GM21526 (cell line): ENCODE measurements around the gene PPP1CC.
A peak's percentile ranks its signal among the peaks of the same experiment; 100 is the strongest.
"Not testable (repeated sequence)": the region's sequence is repeated elsewhere in the genome, so short reads cannot be mapped to it uniquely, and the experiment has no call there.

ENCODE experiments used
- ATAC-seq: cut with Tn5 transposase; IDR thresholded peaks from one replicate; pipeline ENCODE4 v1.9.1; 2021; ENCODE audit warnings: moderate library complexity; ENCODE audit not compliant: unreplicated experiment, low FRiP score

Gene PPP1CC

DNA sequence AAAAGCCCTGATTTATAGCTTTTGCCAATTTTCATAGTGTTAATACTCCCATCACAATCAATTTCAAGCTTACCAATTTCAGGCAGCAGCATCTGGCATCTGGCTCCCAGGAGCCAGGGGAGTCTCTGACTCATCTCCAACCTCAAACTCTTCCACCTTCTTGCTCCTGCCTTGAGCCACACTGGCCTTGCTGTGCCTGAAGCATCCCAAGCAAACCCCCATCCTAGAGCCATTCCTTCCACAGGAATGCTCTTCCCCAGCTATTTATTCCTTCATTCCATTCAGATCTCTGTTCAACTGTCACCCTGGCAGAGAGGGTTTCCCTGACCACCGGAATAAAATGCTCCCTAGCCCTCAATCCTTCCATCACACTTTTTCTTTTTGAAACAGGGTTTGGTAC is 13.9 kb upstream of the PPP1CC start:
- ATAC-seq, result no peak

DNA sequence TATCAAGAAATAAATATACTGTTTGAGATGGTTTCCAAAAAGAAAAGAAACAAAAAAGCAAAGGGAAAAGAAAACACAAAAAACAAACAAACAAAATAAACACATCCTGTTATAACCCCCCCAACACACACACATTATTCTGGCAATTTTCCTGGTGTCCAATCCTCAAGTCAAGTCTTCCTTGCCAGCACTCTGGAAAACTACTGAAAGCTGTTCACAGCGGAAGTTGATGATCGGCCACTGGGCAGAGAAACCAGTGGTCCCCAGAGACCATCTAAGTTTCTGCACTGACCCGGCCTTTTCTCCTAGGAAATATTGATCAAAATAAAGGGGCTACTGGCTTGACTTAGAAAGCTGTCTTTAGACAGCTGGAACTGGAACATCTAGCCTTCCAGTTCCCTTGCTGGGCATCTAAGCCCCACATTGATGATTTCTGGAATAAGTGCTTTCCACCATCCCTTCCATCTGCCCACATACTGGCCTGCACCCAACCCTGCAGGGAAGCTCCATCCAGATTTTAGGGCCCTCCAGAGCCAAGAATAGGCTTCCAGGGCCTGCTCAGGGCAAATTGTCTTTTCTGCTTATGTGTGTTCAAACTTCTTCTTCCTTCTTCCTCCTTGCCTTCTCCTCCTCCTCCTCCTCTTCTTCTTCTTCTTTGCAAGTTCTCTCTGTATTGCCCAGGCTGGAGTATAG is 11.6 kb upstream of the PPP1CC start:
- no peak for ATAC-seq

DNA sequence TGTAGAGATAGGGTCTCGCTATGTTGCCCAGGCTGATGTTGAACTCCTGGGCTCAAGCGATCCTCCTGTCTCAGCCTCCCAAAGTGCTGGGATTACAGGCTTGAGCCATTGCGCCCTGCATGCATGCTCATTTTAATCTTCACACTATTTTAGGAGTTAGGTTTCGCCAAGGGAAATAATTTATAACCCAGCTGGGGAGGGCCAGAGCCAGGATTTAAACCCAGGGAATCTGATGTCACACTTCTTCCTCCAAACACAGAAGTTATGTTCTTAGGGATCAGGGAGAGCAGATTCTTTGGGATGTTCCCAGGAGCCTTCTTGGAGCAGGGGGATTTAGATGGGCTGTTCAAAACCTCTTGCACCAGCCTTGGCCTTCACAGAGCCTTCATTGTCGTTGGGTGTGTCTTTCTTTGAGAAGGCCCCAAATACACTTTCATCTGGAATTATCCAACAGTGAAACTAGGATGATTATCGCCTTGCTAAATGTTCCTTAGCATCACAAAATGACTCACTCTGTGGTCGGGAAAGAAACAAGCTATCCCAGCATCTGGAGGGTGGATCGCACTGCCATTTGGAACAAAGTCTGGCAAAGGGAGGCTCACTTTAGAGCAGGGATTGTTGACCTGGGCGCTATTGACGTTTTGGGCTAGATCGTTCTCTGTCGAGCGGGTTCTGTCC is 8.2 kb upstream of the PPP1CC start:
- ATAC-seq, result no peak

DNA sequence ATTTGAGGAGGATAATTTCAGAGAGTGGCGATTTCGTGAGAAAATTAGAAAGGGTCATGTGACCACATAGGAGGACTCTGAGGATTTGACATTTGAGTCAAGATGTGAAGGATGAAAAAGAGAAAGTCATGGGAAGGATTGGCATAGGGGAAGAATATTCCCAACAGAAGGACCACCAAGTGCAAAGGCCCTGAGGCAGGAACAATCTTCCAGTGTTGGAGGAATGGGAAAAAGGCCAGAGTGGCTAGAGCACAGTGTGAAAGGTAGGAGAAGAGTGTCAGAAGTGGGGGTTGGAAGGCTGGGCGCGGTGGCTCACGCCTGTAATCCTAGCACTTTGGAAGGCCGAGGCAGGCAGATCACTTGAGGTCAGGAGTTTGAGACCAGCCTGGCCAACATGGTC is 3.9 kb upstream of the PPP1CC start:
- no peak for ATAC-seq

DNA sequence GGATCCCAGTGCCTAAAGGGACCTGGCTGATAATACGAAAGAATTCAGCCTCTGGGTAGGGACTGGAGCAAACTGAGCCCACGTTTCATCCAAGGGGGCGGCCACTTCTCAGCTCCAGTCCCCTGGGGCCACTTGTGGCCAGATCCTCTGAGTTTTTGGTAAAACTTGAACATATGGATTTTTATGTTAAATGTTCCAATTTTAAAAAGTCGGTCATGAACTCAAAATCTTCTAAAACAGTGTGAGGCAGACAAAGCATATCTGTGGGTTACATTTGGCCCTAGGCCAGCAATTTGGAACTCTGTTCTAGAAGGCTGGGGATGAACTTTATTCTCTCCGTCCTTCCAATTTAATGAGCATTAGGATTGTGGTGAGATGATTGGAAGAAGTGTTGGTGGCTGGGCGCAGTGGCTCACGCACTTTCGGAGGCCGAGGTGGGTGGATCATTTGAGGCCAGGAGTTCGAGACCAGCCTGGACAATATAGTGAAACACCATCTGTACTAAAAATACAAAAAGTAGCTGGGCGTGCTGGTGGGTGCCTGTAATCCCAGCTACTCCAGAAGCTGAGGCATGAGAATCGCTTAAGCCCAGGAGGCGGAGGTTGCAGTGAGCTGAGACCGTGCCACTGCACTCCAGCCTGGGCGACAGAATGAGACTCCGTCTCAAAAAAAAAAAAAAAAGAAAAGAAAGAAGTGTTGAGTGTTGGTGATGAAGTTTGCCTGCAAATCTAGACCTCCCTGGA is 3.0 kb upstream of the PPP1CC start:
- ATAC-seq, result no peak

DNA sequence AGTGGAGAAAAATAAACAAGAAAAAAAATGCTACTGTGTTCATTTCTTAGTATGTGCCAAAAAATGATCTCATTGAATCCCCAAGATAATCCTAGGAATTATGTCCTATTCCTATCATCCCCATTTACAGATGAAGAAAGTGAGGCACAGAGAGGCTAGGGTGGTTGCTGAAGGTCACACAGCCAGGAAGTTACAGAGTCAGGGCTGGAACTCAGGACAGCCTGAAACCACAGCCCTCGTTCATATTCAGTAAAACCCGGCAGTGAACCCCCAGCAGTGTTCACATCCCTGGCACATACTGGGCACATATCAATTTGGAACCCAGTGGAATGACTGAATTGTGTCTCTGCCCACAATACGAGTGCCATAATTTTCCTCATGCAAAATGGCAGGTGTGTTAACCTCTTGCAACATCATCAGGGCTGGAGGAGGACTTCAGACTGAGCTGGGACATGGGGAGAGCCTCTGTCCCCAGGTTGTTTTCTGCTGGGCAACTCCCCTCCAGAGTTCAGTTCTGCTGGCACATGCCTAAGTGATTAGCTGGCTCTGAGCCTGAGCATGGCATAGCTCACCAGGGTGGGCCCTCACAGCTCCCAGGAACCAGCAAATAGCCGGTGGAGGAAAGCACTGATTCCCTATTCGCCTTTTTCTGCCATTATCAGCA is 2.0 kb upstream of the PPP1CC start:
- no peak for ATAC-seq

DNA sequence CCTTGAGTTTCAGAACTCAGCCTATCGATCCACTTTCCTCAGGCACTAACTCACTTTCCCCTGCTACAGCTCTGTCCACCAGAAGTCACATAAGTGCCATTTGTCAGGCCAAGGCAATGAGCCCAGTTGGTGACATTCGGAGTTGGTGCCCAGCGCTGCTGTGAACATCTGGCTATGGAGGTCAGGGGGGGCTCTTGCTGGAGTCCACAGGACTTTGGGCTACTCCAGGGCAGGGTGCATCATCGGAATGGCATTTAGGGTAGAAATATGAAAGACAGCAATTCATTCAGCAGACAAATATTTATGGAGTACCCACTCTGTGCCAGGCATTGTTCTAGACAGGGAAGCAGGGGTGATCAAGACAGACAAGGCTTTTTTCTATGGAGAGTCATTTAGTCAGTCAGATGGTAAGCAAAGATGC is 1.5 kb upstream of the PPP1CC start:
- ATAC-seq, result no peak

DNA sequence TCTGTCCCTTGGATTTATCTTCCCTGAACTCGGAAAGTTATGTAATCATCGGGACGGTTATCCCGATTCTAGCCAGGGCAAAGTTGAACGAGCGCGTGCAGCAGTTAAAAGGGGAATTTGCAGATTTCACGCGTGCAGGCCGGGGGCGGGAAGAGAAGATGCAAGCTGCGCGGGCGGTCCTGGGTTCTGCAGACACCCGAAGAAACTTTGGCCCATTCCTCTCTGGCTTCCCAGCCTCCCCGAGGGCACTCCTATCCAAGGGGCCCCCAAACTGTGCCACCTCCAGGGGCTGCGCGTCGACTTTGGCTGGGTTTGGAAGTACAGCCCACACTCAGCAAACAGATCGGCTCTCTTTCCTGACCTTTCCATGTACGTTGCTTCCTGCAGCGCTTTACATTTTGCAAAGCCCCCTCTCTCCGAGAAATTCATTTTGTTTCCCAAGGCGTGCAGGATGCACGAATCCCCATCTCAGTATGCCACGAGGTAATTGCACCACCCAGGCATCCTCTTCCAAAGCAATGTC is 941 bp upstream of the PPP1CC start:
- ATAC-seq, result no peak

DNA sequence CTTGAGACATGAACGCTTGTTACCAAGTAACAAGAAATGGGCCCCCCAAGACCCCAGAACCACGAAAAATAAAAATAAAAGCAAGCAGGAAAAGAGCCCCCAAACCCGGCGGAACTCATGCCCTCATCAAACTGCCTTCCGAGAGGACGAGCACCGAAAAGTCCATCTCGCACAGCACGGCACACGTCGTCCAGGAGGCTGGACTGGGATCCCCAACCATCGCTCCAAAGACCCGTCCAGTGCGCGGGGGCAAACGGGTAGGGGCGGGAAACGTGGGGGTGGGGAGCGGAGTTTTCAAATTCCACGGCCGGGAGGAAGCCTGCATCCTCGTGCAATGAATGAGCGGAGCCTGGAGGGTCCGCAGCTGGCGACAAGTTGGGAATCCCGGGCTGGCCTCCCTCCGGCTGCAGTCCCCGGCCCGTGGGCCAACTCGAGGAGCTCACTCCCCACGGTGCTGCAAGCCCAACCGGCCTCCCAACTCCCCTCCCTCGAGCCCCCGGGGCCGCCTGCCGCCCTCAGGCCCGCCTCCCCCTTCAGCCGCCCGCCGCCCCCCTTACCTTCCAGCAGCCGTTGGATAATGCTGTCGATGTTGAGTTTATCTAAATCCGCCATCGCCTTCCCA is 484 bp downstream of the PPP1CC start:
- ATAC-seq, result peak; percentile 8

DNA sequence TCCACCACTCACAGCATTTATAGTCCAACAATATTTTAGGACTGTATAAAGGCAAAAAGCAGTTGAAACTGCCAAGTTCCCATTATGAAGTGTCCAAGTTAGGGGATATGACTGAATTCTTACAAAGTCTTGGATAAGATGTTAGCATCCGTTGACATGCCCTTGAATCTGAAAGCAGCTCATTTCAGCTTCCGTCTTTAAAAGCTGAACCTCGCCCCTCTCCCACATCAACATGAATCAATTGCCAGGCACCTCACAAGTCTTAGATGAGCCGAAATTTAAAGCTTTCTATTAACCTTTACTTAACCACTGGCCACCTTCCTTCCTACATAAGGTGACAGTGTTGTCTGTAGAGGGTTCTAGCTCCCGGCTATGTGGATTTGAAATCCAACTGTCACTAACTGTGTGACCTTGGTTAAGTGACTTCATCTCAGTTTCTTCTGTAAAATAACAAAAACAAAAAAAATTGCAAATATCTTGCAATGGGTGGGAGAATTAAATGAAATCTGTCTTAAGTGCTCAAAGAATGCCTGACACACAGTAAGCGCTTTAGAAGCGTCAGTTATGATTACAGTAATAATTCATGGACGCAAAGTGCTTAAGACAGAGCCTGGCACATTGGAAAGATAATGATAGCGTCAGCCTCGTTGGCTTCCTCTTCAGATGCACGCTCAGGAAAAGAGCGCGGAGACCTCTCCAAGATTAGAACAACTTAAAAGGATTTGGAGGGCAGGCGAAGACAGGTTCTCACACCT is 1.2 kb downstream of the PPP1CC start:
- ATAC-seq, result no peak

DNA sequence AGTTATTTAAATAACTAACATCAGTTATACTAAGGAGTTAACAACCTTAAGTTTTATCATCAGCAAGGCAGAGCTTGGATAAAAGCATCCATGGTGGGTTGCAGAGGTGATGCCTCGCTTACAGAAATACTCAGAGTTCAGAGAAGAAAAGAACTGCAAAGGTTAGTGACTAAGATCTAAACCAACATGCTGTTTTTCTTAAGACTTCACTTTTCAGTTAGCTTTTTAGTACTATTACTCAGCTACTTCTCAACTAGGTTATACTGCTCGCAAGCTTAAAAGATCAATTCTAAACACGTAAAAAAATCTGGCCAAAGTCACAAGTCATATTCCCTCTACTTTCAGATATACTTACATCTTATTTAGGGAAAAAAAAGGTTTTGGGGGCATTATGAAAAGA is 2.8 kb downstream of the PPP1CC start:
- no peak for ATAC-seq

DNA sequence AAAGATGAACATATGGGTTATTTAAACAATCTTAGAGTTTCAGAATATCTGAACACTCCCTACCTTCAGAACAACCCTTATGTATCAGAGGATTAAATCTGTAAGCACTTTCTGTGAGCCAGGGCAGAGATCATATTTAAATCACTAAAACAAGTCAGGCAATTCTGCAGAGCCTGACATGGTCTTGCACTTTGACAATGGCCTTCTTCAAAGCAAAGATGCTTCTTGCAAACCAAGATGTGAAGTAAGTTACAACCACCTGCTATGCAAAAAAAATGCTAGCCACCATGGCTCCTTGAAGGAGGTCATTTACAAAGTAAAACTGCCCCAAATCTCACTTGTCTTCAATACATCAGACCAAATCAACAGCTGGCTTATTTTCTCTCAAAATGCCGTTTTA is 3.2 kb downstream of the PPP1CC start:
- ATAC-seq, result no peak

DNA sequence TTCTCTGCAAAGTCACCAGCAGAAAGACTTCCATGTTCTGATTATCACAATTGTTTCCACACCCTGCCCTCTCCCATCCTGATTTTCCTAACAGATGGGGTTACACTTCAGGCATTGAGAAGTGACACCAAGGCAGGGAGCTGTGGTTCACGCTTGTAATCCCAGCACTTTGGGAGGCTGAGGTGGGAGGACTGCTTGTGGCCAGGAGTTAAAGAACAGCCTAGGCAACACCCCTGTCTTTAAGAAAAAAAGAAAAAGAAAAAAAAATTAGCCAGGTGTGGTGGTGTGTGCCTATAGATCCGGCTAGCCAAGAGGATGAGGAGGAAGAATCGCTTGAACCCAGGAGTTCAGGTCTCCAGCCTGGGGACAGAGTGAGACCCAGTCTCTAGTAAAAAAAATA is 5.2 kb downstream of the PPP1CC start:
- ATAC-seq, result no peak

DNA sequence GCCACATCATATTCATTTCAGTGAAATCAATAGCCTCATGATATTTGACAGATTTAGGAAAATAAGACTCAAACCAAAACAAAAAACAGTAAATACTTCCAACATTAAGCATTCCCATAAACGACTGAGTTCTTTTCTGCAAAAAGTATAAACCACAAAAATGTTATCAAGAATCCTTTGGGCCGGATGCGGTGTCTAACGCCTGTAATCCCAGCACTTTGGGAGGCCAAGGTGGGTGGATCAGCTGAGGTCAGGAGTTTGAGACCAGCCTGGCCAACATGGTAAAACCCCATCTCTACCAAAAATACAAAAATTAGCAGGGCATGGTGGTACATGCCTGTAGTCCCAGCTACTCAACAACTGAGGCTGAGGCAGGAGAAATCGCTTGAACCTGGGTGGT is 5.7 kb downstream of the PPP1CC start:
- ATAC-seq, result not testable (repeated sequence)

DNA sequence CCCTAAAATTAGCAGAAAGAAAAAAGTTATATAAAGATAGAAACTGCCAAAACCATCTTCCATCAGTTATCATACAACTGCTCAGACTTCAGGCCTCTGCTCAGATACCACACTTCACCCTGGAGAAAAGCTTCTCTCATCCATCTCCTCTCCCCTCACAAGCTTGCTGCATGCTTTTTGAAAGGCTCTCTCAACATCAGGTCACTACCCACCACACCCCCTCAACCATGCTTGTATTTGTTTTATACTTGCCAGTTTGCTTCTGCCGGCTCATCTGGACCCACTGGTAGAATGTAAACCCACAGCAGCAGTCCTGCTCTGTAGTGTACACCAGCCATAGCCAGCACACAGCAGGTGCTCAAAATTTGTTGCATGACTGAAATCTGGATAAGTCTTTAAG is 8.8 kb downstream of the PPP1CC start:
- no peak for ATAC-seq

DNA sequence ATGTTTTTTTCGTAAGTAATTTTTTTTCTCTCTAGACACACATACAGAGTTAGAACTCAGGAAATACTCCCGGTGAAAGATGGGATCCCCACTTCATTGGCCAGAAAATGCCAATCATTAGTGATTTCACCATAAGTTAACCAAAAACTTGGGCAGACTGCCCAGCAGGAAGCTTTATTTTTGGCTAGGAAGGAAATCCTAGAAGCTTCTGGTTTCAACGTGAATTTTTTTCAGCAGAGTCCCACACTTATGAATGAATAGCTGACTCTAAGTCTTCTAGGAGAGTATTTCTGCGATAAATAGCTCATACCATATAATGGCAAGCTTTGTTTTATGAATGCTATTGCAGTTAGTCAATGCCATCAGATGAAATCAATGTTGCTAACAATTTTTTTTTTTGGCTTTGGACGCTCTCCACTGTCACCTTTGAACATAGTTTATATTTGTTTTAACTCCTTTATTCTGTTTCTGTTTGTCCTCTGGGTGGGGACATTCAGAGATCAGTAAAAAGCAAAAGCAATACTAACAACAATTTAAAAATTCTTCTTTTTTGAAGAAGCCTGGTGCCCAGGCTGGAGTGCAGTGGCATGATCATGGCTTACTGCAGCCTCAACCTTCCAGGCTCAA is 9.5 kb downstream of the PPP1CC start:
- ATAC-seq, result no peak

DNA sequence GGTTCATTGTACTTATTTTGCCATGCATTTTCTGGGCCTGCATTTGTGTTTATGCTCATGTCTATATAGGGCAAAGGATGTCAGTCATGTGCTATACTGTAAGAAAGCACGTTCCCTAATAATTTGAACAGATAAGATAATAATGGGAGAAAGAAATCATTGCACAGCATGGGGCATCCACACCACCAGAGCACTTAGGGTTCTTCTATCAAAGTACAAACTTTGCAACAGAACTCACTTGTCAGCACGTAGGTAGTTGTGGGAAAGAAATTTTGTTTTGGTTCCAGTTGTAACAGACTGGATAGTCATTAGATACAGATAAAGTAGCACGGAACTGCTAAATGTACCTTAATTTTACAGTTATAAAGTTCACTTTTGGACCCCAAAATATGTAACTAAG is 10.1 kb downstream of the PPP1CC start:
- ATAC-seq, result no peak

DNA sequence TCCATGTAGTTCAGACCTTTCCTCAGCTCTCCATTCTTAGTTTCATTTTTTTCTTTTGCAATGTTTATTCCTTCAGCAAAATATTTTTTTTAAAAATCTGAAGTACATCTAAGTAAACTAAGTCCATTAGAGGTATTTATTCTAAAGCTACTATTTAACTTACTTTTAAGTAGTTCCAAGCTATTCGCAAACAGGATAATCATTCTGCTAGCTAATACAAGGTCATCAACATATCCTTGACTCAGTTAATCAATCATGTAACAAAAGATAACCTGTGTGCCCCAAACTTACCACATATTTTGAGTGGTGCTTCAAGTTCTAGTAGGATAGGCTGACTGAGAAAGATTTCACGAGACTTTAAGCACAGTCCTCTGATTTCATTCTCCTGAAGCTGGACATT is 11.2 kb downstream of the PPP1CC start:
- no peak for ATAC-seq

DNA sequence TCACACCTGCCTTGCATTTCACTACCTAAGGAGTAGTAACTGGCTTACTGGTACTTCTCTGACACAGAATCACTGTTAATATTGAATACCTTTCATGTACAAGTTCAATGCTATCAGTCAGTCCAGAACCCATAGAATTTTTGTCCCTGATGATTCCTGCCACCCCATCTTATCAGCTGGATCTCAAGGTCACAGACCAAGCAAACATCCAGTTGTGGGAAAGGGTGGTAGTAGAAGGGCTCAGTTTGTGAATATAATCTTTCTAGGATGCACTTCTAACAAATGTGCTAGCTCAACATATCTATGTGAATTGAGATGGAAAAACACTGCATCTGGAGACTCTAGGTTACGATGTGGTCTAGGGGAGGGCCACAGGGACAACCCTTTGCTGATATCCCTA is 14.1 kb downstream of the PPP1CC start:
- ATAC-seq, result no peak
